ENCODE data around the gene VAT1L. TPM values are rescaled to one million over a fixed set of nuclear protein-coding genes. Genes with fewer than 3 reads are reported as not detected.

The VAT1L gene
- total RNA-seq, 1 experiment from 2014 or later: 33.8 TPM

DNA sequence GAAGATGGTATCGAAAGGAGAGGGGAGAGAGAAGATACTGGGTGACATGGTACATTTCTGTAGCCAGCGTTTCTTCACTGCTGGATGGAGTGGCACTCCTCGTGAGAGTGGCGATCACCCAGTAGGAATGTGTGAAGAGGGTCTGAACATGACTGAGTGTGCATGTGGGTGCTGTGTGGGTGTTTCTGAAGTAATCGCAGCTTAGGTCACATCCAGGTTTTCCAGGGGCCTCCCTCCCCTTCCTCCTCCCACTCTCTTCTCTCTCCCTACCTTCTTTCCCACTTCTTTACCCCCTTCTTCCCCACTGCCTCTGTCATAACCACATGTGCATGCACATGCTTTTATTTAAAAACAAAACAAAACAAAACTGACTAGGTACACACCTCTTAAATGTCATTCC is 235.8 kb downstream of the VAT1L start:
- no peak overlapping the region for H2BK5ac ChIP-seq (ENCODE audit: insufficient read length, low read length)
- no peaks in the 10 kb centered on the region for H3K79me1 ChIP-seq (ENCODE audit: insufficient read depth, low read depth, low read length, poor library complexity, severe bottlenecking)
- H3K18ac ChIP-seq (ENCODE audit: insufficient read length, low read depth, low read length): no peak overlapping the region
- H3K36me3 Mint-ChIP-seq (ENCODE audit: insufficient read depth in 1 of 3, low read depth in 3 of 3): no peaks in the 10 kb centered on the region; a peak in 1 of 7 replicates
- H2AK5ac ChIP-seq (ENCODE audit: insufficient read length, low read length): no peak overlapping the region
- H3K9me3 Mint-ChIP-seq: no peaks in the 10 kb centered on the region
- no peak overlapping the region for H4K91ac ChIP-seq (ENCODE audit: insufficient read length, low read depth, low read length)
- H3K4ac ChIP-seq (ENCODE audit: low read depth, low read length): no peak overlapping the region
- H3K23me2 ChIP-seq (ENCODE audit: insufficient read length, low read depth, low read length, poor library complexity, severe bottlenecking): no peaks in the 10 kb centered on the region
- no peak overlapping the region for H3K14ac ChIP-seq (ENCODE audit: insufficient read depth, low read length)
- H4K20me1 ChIP-seq (ENCODE audit: control insufficient read depth, insufficient read depth, insufficient read length): no peaks in the 10 kb centered on the region
- no CpG with 5 or more reads among the region's 5 CpGs for WGBS (ENCODE audit: extremely low coverage, insufficient read length, low lambda C conversion rate)
- H2BK15ac ChIP-seq (ENCODE audit: low read depth, low read length): no peak overlapping the region
- H2AFZ ChIP-seq (ENCODE audit: low read length): no peak overlapping the region
- no peak overlapping the region for H4K8ac ChIP-seq (replicated peaks; ENCODE audit: insufficient read length, low read depth, low read length)
- H3K79me2 ChIP-seq (ENCODE audit: insufficient read depth, low read length): no peaks in the 10 kb centered on the region
- H3K4me1 Mint-ChIP-seq: peaks cover 17 to 21% of the 10 kb centered on the region in 2 experiments
- H3K27me3 Mint-ChIP-seq (ENCODE audit: low read depth): peaks cover 41% of the 10 kb centered on the region
- no peak overlapping the region for H3K56ac ChIP-seq (ENCODE audit: insufficient read length, low read depth, low read length)
- H3K27ac ChIP-seq (ENCODE audit: insufficient read length, low read depth, low read length): no peak overlapping the region
- no peak overlapping the region for H2BK20ac ChIP-seq (ENCODE audit: low read depth, low read length, poor library complexity, severe bottlenecking)
- no peaks in the 10 kb centered on the region for H3K4me1 ChIP-seq (ENCODE audit: insufficient read depth, low read length)
- TF ChIP-seq, protein P1, sequence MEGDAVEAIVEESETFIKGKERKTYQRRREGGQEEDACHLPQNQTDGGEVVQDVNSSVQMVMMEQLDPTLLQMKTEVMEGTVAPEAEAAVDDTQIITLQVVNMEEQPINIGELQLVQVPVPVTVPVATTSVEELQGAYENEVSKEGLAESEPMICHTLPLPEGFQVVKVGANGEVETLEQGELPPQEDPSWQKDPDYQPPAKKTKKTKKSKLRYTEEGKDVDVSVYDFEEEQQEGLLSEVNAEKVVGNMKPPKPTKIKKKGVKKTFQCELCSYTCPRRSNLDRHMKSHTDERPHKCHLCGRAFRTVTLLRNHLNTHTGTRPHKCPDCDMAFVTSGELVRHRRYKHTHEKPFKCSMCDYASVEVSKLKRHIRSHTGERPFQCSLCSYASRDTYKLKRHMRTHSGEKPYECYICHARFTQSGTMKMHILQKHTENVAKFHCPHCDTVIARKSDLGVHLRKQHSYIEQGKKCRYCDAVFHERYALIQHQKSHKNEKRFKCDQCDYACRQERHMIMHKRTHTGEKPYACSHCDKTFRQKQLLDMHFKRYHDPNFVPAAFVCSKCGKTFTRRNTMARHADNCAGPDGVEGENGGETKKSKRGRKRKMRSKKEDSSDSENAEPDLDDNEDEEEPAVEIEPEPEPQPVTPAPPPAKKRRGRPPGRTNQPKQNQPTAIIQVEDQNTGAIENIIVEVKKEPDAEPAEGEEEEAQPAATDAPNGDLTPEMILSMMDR (conservative IDR thresholded peaks at IDR 0.05): no peak
- no peak overlapping the region for H3K4me3 Mint-ChIP-seq
- no peak overlapping the region for H3K23ac ChIP-seq (ENCODE audit: insufficient read length, low read depth, low read length)
- no peak overlapping the region for H3K9ac ChIP-seq (ENCODE audit: extremely low read depth, insufficient read length, low read length)
- no peaks in the 10 kb centered on the region for H3K27me3 ChIP-seq (ENCODE audit: insufficient read depth, low read length)
- H3T11ph ChIP-seq (ENCODE audit: low read length): no peak overlapping the region
- H3K9me3 ChIP-seq (ENCODE audit: control insufficient read depth, low read depth, low read length): no peaks in the 10 kb centered on the region
- DNase-seq: no peak
- no peak overlapping the region for H4K5ac ChIP-seq (ENCODE audit: insufficient read length, low read depth, low read length)
- H2BK12ac ChIP-seq (ENCODE audit: insufficient read length, low read depth, low read length): no peak overlapping the region
- no peak overlapping the region for H3K4me2 ChIP-seq (ENCODE audit: insufficient read depth, insufficient read length, low read length)
- no peak overlapping the region for H3K27ac Mint-ChIP-seq
- no peak overlapping the region for H2BK120ac ChIP-seq (ENCODE audit: low read depth, low read length, poor library complexity, severe bottlenecking)

Measured in H9 (cell line).